Measurements from ENCODE around the gene HMGN5. TPM values are rescaled to one million over a fixed set of nuclear protein-coding genes. Genes with fewer than 3 reads are reported as not detected.

The HMGN5 gene
- total RNA-seq, 1 experiment from 2014 or later, result 1.9 TPM

DNA sequence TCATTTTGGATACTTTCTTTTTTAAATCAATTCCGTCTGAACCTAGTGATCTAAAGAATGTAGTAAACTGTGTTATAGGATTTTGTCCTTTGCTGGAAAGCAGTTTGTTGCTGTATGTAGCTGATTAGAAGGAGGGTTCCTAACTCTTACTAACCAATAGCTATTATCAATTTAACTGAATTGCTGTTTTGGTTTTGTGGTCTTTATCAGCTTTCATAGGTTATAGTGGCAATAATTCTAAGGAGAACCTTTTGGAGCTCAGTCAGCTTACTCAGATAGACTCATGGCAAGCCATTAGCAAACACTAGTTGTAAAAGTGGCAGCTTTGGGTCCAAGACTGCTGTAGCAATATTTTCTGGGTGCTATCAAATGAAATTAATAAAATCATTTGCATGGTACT is 29.8 kb upstream of the HMGN5 start:
- no peak overlapping the region for H3K4me3 ChIP-seq (ENCODE audit: low read depth, low read length)
- H3K27me3 ChIP-seq (replicated peaks; ENCODE audit: control insufficient read depth, insufficient read depth, low read length), result no peaks in the 10 kb centered on the region
- H3K4me1 ChIP-seq, result no peaks in the 10 kb centered on the region
- no peaks in the 10 kb centered on the region for H3K9me3 Mint-ChIP-seq (ENCODE audit: unreplicated experiment)
- H3K36me3 Mint-ChIP-seq (ENCODE audit: insufficient read depth, unreplicated experiment), result no peaks in the 10 kb centered on the region
- no peak overlapping the region for H3K27ac Mint-ChIP-seq (ENCODE audit: unreplicated experiment)
- H3K27me3 Mint-ChIP-seq (ENCODE audit: insufficient read depth, unreplicated experiment), result no peaks in the 10 kb centered on the region
- H3K4me1 Mint-ChIP-seq (ENCODE audit: low read depth, unreplicated experiment), result peaks cover 7% of the 10 kb centered on the region
- DNase-seq, result no peak
- BruUV-seq (replicated peaks), result no TSS peak
- TF ChIP-seq, protein P1, sequence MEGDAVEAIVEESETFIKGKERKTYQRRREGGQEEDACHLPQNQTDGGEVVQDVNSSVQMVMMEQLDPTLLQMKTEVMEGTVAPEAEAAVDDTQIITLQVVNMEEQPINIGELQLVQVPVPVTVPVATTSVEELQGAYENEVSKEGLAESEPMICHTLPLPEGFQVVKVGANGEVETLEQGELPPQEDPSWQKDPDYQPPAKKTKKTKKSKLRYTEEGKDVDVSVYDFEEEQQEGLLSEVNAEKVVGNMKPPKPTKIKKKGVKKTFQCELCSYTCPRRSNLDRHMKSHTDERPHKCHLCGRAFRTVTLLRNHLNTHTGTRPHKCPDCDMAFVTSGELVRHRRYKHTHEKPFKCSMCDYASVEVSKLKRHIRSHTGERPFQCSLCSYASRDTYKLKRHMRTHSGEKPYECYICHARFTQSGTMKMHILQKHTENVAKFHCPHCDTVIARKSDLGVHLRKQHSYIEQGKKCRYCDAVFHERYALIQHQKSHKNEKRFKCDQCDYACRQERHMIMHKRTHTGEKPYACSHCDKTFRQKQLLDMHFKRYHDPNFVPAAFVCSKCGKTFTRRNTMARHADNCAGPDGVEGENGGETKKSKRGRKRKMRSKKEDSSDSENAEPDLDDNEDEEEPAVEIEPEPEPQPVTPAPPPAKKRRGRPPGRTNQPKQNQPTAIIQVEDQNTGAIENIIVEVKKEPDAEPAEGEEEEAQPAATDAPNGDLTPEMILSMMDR (IDR thresholded peaks at IDR 0.05; ENCODE audit: insufficient read depth in 1 of 2, low read depth in 1 of 2, low read length in 1 of 2, severe bottlenecking in 1 of 2, unreplicated experiment in 1 of 2), result no peak
- no peak overlapping the region for H3K4me3 Mint-ChIP-seq (ENCODE audit: unreplicated experiment)
- intact Hi-C loops (cut with micrococcal nuclease; ENCODE audit: unreplicated experiment), result no loop called here
- ChIA-PET POLR2A (no interaction called here), CTCF (no interaction called here)
- no peaks in the 10 kb centered on the region for H3K36me3 ChIP-seq (ENCODE audit: control insufficient read depth, insufficient read depth, low read length)
- H3K9me3 ChIP-seq, result no peaks in the 10 kb centered on the region

DNA sequence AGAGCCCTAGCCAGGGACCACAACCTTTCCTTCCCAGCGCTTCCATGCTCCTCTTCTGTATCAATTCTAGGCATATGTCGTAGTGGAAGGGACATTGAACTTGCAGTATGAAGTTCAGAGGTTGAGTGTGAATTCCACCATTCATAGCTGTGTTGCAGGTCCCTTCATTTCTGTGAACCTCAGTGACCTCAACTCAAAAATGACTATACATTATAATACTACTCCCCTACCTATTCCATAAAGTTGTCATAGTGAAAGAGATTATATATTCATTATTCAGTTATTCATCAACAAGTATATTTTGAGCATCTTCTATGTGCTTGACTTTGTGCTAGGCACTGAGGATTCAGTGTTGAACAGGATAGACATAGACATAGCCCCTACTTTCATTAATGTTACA is 28.2 kb upstream of the HMGN5 start:
- H3K9me3 Mint-ChIP-seq (ENCODE audit: unreplicated experiment), result no peaks in the 10 kb centered on the region

DNA sequence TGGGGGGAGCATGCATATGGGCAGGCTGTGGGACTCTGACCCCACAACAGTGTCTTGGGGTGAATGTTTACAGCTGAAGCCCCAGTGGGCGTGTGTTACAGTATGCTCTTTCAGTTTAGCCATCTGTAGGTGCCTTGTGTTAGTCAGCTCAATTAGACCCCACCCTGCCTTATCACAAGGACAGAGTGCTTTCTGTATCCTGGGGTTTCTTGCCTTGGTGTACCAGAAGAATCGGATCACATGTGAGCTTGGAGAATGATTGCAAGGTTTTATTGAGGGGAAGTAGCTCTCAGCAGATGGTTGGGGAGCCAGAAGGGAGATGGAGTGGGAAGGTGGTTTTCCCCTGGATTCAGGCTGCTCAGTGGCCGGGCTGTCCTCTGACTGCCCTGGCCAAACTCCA is 27.5 kb upstream of the HMGN5 start:
- Mint-ChIP-seq H3K4me3 (ENCODE audit: unreplicated experiment) (no peak overlapping the region), H3K4me1 (ENCODE audit: low read depth, unreplicated experiment) (peaks cover 7% of the 10 kb centered on the region), H3K27ac (ENCODE audit: unreplicated experiment) (no peak overlapping the region), H3K36me3 (ENCODE audit: insufficient read depth, unreplicated experiment) (no peaks in the 10 kb centered on the region), H3K27me3 (ENCODE audit: insufficient read depth, unreplicated experiment) (no peaks in the 10 kb centered on the region), H3K9me3 (ENCODE audit: unreplicated experiment) (no peaks in the 10 kb centered on the region)
- ChIA-PET POLR2A (no interaction called here), CTCF (no interaction called here)
- BruUV-seq (replicated peaks), result no TSS peak
- Histone ChIP-seq H3K4me3 (ENCODE audit: low read depth, low read length) (no peak overlapping the region), H3K27me3 (replicated peaks; ENCODE audit: control insufficient read depth, insufficient read depth, low read length) (no peaks in the 10 kb centered on the region), H3K36me3 (ENCODE audit: control insufficient read depth, insufficient read depth, low read length) (no peaks in the 10 kb centered on the region), H3K4me1 (no peaks in the 10 kb centered on the region), H3K9me3 (no peaks in the 10 kb centered on the region)
- TF ChIP-seq, protein P1 (IDR thresholded peaks at IDR 0.05; ENCODE audit: insufficient read depth in 1 of 2, low read depth in 1 of 2, low read length in 1 of 2, severe bottlenecking in 1 of 2, unreplicated experiment in 1 of 2), result no peak
- no peak for DNase-seq
- intact Hi-C loops (cut with micrococcal nuclease; ENCODE audit: unreplicated experiment), result no loop called here

More for the DNA sequence above, 28.2 kb upstream of the HMGN5 start:
- Histone ChIP-seq H3K27me3 (replicated peaks; ENCODE audit: control insufficient read depth, insufficient read depth, low read length) (no peaks in the 10 kb centered on the region), H3K9me3 (no peaks in the 10 kb centered on the region), H3K4me1 (no peaks in the 10 kb centered on the region), H3K4me3 (ENCODE audit: low read depth, low read length) (no peak overlapping the region), H3K36me3 (ENCODE audit: control insufficient read depth, insufficient read depth, low read length) (no peaks in the 10 kb centered on the region)
- H3K4me1 Mint-ChIP-seq (ENCODE audit: low read depth, unreplicated experiment), result peaks cover 7% of the 10 kb centered on the region
- intact Hi-C loops (cut with micrococcal nuclease; ENCODE audit: unreplicated experiment), result no loop called here
- H3K4me3 Mint-ChIP-seq (ENCODE audit: unreplicated experiment), result no peak overlapping the region
- TF ChIP-seq, protein P1 (IDR thresholded peaks at IDR 0.05; ENCODE audit: insufficient read depth in 1 of 2, low read depth in 1 of 2, low read length in 1 of 2, severe bottlenecking in 1 of 2, unreplicated experiment in 1 of 2), result no peak
- ChIA-PET CTCF (no interaction called here), POLR2A (no interaction called here)
- no peaks in the 10 kb centered on the region for H3K27me3 Mint-ChIP-seq (ENCODE audit: insufficient read depth, unreplicated experiment)
- no peak for DNase-seq
- no peaks in the 10 kb centered on the region for H3K36me3 Mint-ChIP-seq (ENCODE audit: insufficient read depth, unreplicated experiment)
- BruUV-seq (replicated peaks), result no TSS peak
- H3K27ac Mint-ChIP-seq (ENCODE audit: unreplicated experiment), result no peak overlapping the region

Measured in Caco-2 (cell line).